ENCODE measurements around the gene CLPX. TPM values are rescaled to one million over a fixed set of nuclear protein-coding genes. Genes with fewer than 3 reads are reported as not detected.
A peak's percentile ranks its signal among the peaks of the same experiment; 100 is the strongest.
"Not testable (repeated sequence)": the region's sequence is repeated elsewhere in the genome, so short reads cannot be mapped to it uniquely, and the experiment has no call there.

Gene CLPX
- 53.5 and 59.2 TPM in 2 replicates for total RNA-seq

DNA sequence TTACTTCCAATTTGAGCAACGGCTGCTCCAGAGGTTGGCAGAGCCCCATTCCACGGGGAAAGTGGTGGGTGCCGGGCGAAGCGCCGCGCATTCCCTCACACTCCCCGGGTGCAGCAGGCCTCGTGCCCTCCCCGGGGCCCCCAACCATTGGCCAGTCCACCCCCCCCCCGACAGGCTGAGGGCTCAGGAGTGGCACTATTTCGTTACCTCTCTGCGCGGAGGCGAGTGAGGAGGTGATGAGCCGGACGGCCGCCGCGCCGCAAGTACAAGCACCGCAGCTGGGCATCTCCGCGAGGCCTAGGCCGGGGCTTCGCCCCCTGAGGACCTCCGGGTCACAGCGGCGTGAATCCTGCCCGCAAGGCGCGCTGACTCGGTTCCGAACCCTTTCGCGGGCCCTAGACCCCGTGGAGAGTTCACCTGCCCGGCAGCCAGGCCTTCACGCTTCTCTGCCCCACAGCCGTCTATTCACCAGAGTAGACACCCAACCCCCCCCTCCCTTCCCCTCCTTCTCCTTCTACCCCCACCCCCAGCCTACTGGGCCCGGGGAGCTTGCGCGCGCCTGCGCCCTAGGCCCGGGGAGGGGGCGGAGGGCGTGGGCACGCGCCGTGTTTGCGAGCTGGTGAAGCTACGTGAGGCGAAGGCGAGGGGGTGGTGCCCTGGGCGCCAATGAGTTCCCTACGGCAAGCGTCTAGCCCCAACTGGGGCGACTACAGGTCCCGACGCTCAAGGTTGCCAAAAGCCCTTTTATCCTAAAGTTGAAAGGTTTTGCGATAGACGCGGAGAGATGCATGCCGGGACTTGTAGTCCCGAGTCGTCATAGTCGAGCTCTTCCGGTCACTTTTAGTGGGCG is at the start of gene CLPX:
TSS of gene CLPX (minus strand) at position 475 of the 850 bp plus-strand sequence. CDS start at position 286, 189 bp downstream.
- Mint-ChIP-seq H3K27me3 (ENCODE audit: low read depth) (no peaks in the 10 kb centered on the region), H3K27ac (peak within 1 kb of the TSS; percentile 90), H3K4me3 (ENCODE audit: low read depth) (peak within 1 kb of the TSS; percentile 97), H3K36me3 (ENCODE audit: low read depth) (peaks cover 19% of the 10 kb centered on the region), H3K4me1 (ENCODE audit: low read depth) (peaks cover 27% of the 10 kb centered on the region), H3K9me3 (no peaks in the 10 kb centered on the region)
- intact Hi-C loops (cut with micrococcal nuclease): loop anchor here (1.0 to 5.0 kb wide), 4 partner anchors 52 to 483 kb away; partner anchors contain the start of genes PDCD7, RNU5A-1 and RNU5B-1
- peak; percentile 88 for DNase-seq (ENCODE audit: low spot score)

DNA sequence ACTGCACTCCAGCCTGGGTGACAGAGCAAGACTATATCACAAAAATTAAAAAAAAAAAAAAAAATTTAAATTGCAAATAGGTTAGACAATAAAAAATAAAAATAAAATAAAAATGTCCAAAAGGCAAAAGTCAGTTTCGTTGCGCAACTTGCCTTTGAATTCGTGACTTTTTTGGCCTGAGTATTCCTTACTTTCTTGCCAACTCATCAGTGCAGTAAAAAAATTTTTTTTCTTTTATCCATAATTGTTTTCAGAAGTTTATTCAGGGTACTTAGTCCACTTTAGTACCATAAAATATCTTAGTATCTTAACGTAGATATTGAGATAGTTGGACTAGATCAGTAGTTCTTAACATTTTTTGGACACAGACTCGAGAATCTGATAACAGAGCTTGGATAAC is 48.6 kb upstream of the CLPX start:
- Mint-ChIP-seq H3K4me1 (ENCODE audit: low read depth) (no peaks in the 10 kb centered on the region), H3K27me3 (ENCODE audit: low read depth) (no peaks in the 10 kb centered on the region), H3K27ac (no peak overlapping the region), H3K36me3 (ENCODE audit: low read depth) (no peaks in the 10 kb centered on the region), H3K9me3 (no peaks in the 10 kb centered on the region), H3K4me3 (ENCODE audit: low read depth) (no peak overlapping the region)
- intact Hi-C loops (cut with micrococcal nuclease): no loop called here
- no peak for DNase-seq (ENCODE audit: low spot score)

DNA sequence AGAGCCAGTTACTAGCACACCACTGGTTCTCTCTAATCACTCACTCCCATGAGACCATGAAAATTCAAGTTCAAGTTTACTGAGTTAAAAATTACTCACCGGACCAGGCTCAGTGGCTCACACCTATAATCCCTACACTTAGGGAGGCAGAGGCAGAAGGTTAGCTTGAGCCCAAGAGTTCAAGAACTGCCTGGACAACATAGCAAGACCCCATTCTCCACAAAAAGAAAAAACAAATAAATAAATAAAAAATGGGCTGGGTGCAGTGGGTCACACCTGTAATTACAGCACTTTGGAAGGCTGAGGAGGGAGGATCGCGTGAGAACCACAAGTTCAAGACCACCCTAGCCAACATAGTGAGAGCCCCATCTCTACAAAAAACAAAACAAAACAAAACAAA is 47.4 kb upstream of the CLPX start:
- Mint-ChIP-seq H3K36me3 (ENCODE audit: low read depth) (no peaks in the 10 kb centered on the region), H3K27ac (no peak overlapping the region), H3K4me1 (ENCODE audit: low read depth) (no peaks in the 10 kb centered on the region), H3K9me3 (no peaks in the 10 kb centered on the region), H3K4me3 (ENCODE audit: low read depth) (no peak overlapping the region), H3K27me3 (ENCODE audit: low read depth) (no peaks in the 10 kb centered on the region)
- intact Hi-C loops (cut with micrococcal nuclease): no loop called here
- no peak for DNase-seq (ENCODE audit: low spot score)

- no peak overlapping the region for H3K27ac Mint-ChIP-seq
- no peak for DNase-seq (ENCODE audit: low spot score)
- intact Hi-C loops (cut with micrococcal nuclease): no loop called here
- no peaks in the 10 kb centered on the region for H3K9me3 Mint-ChIP-seq
- no peaks in the 10 kb centered on the region for H3K36me3 Mint-ChIP-seq (ENCODE audit: low read depth)
- no peak overlapping the region for H3K4me3 Mint-ChIP-seq (ENCODE audit: low read depth)
- no peaks in the 10 kb centered on the region for H3K27me3 Mint-ChIP-seq (ENCODE audit: low read depth)
- H3K4me1 Mint-ChIP-seq (ENCODE audit: low read depth): no peaks in the 10 kb centered on the region
These were observed 46.2 kb upstream of the CLPX start for GRCh38 chr15:65231306-65231705.

DNA sequence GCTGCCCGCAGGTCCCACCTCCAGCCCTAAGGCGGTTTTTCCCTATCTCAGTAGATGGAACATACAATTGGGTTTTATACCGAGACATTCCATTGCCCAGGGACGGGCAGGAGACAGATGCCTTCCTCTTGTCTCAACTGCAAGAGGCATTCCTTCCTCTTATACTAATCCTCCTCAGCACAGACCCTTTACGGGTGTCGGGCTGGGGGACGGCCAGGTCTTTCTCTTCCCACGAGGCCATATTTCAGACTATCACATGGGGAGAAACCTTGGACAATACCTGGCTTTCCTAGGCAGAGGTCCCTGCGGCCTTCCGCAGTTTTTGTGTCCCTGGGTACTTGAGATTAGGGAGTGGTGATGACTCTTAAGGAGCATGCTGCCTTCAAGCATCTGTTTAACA is 41.8 kb upstream of the CLPX start:
- H3K4me1 Mint-ChIP-seq (ENCODE audit: low read depth); H3K9me3 Mint-ChIP-seq; DNase-seq (ENCODE audit: low spot score); H3K27ac Mint-ChIP-seq; H3K27me3 Mint-ChIP-seq (ENCODE audit: low read depth); intact Hi-C loops (cut with micrococcal nuclease); H3K4me3 Mint-ChIP-seq (ENCODE audit: low read depth); H3K36me3 Mint-ChIP-seq (ENCODE audit: low read depth): not testable (repeated sequence)

- peaks cover 3% of the 10 kb centered on the region for H3K27me3 Mint-ChIP-seq (ENCODE audit: low read depth)
- DNase-seq (ENCODE audit: low spot score): no peak
These were observed 41.1 kb upstream of the CLPX start for GRCh38 chr15:65226221-65226620.

GRCh38 chr15:65223996-65224395 is 38.9 kb upstream of the CLPX start:
- Mint-ChIP-seq H3K9me3 (no peaks in the 10 kb centered on the region), H3K36me3 (ENCODE audit: low read depth) (no peaks in the 10 kb centered on the region), H3K27ac (no peak overlapping the region), H3K4me3 (ENCODE audit: low read depth) (no peak overlapping the region), H3K4me1 (ENCODE audit: low read depth) (peaks cover 4% of the 10 kb centered on the region), H3K27me3 (ENCODE audit: low read depth) (peaks cover 3% of the 10 kb centered on the region)
- DNase-seq (ENCODE audit: low spot score): no peak
- intact Hi-C loops (cut with micrococcal nuclease): no loop called here

More at GRCh38 chr15:65226221-65226620, 41.1 kb upstream of the CLPX start:
- intact Hi-C loops (cut with micrococcal nuclease): no loop called here
- H3K9me3 Mint-ChIP-seq: no peaks in the 10 kb centered on the region
- H3K4me3 Mint-ChIP-seq (ENCODE audit: low read depth): no peak overlapping the region
- no peaks in the 10 kb centered on the region for H3K4me1 Mint-ChIP-seq (ENCODE audit: low read depth)
- H3K36me3 Mint-ChIP-seq (ENCODE audit: low read depth): no peaks in the 10 kb centered on the region
- H3K27ac Mint-ChIP-seq: no peak overlapping the region

GRCh38 chr15:65222891-65223290 is 37.7 kb upstream of the CLPX start:
- intact Hi-C loops (cut with micrococcal nuclease): no loop called here
- no peaks in the 10 kb centered on the region for H3K36me3 Mint-ChIP-seq (ENCODE audit: low read depth)
- no peak overlapping the region for H3K27ac Mint-ChIP-seq

DNA sequence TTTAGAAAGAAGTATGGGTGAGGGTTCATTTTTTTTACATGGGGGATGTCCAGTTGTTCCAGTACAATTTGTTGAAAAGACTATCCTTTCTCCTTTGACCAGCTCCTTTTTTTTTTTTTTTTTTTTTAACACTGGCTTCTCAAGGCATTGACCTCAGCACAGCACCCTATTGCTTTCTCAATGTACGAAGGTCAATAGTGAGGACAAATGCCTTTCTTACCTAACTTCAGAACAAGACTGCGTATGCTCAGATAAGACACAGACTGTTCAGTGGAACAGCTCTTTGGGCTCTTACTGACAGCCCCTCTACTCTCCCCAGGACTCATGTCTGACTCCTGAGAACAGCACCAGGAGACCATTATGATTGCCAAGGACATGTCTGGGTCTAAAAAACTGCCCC is 36.6 kb upstream of the CLPX start:
- Mint-ChIP-seq H3K27ac (no peak overlapping the region), H3K4me1 (ENCODE audit: low read depth) (peaks cover 9% of the 10 kb centered on the region)

More at GRCh38 chr15:65222891-65223290, 37.7 kb upstream of the CLPX start:
- DNase-seq (ENCODE audit: low spot score): no peak
- H3K9me3 Mint-ChIP-seq: no peaks in the 10 kb centered on the region
- H3K4me3 Mint-ChIP-seq (ENCODE audit: low read depth): no peak overlapping the region
- H3K4me1 Mint-ChIP-seq (ENCODE audit: low read depth): peaks cover 9% of the 10 kb centered on the region
- peaks cover 3% of the 10 kb centered on the region for H3K27me3 Mint-ChIP-seq (ENCODE audit: low read depth)

GRCh38 chr15:65219137-65219536 is 34.0 kb upstream of the CLPX start:
- intact Hi-C loops (cut with micrococcal nuclease): no loop called here
- no peaks in the 10 kb centered on the region for H3K36me3 Mint-ChIP-seq (ENCODE audit: low read depth)
- H3K27ac Mint-ChIP-seq: no peak overlapping the region
- peaks cover 2% of the 10 kb centered on the region for H3K27me3 Mint-ChIP-seq (ENCODE audit: low read depth)
- H3K9me3 Mint-ChIP-seq: no peaks in the 10 kb centered on the region
- H3K4me3 Mint-ChIP-seq (ENCODE audit: low read depth): no peak overlapping the region
- DNase-seq (ENCODE audit: low spot score): no peak
- H3K4me1 Mint-ChIP-seq (ENCODE audit: low read depth): peaks cover 9% of the 10 kb centered on the region

More for the DNA sequence above, 36.6 kb upstream of the CLPX start:
- H3K9me3 Mint-ChIP-seq: no peaks in the 10 kb centered on the region
- H3K27me3 Mint-ChIP-seq (ENCODE audit: low read depth): peaks cover 3% of the 10 kb centered on the region
- no peaks in the 10 kb centered on the region for H3K36me3 Mint-ChIP-seq (ENCODE audit: low read depth)
- intact Hi-C loops (cut with micrococcal nuclease): no loop called here
- H3K4me3 Mint-ChIP-seq (ENCODE audit: low read depth): no peak overlapping the region
- DNase-seq (ENCODE audit: low spot score): no peak

DNA sequence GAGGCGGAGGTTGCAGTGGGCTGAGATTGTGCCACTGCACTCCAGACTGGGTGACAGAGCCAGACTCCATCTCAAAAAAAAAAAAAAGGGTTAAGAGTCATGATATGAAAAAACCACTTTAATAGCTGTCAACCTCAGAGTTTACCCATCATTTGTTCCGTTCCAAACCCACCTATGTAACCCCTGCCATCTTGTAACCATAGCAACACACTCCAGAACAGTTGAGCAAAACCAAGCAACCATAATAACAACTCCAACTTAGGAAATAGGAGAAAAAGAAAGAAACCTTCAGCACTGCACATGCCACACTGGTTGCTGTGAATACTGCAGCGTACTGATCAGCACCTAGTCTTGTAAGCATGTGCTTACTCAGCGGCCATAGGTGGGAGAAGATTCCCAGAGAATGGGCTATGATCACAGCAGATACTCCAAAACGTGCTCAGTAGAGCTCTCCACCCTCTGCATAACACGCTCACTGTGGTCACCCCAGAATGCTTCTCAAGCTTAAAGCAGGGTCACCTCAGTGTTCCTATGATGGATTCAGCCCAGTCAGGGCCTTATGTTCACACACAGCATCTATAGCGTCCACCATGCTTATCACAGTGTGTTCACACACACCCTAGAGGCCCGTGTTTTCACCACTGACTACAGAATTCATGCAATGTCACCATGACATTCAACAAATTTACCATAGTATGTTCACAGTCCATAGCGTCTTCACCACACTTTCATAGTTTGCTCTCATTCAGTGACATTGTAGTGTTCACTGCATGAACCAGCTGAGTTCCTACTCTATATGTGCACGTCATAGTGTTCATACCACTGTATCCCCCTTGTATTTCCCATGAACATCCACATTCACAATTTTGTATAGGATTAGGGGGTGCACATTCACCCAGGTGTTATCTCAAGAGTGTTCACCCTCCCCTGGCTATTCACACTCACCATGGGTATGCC is 32.7 kb upstream of the CLPX start:
- H3K4me3 Mint-ChIP-seq (ENCODE audit: low read depth): no peak overlapping the region
- no peaks in the 10 kb centered on the region for H3K36me3 Mint-ChIP-seq (ENCODE audit: low read depth)
- DNase-seq (ENCODE audit: low spot score): no peak
- no peaks in the 10 kb centered on the region for H3K9me3 Mint-ChIP-seq
- H3K4me1 Mint-ChIP-seq (ENCODE audit: low read depth): peaks cover 9% of the 10 kb centered on the region
- no peak overlapping the region for H3K27ac Mint-ChIP-seq
- H3K27me3 Mint-ChIP-seq (ENCODE audit: low read depth): no peaks in the 10 kb centered on the region
- intact Hi-C loops (cut with micrococcal nuclease): no loop called here

- H3K36me3 Mint-ChIP-seq (ENCODE audit: low read depth): no peaks in the 10 kb centered on the region
- intact Hi-C loops (cut with micrococcal nuclease): no loop called here
- H3K4me1 Mint-ChIP-seq (ENCODE audit: low read depth): peaks cover 9% of the 10 kb centered on the region
- H3K4me3 Mint-ChIP-seq (ENCODE audit: low read depth): no peak overlapping the region
- no peaks in the 10 kb centered on the region for H3K27me3 Mint-ChIP-seq (ENCODE audit: low read depth)
- no peak for DNase-seq (ENCODE audit: low spot score)
- H3K27ac Mint-ChIP-seq: no peak overlapping the region
- H3K9me3 Mint-ChIP-seq: no peaks in the 10 kb centered on the region
These were observed 30.4 kb upstream of the CLPX start for GRCh38 chr15:65215496-65215895.

- intact Hi-C loops (cut with micrococcal nuclease): no loop called here
- Mint-ChIP-seq H3K36me3 (ENCODE audit: low read depth) (no peaks in the 10 kb centered on the region), H3K4me1 (ENCODE audit: low read depth) (peaks cover 4% of the 10 kb centered on the region), H3K9me3 (no peaks in the 10 kb centered on the region), H3K27ac (no peak overlapping the region), H3K27me3 (ENCODE audit: low read depth) (no peaks in the 10 kb centered on the region), H3K4me3 (ENCODE audit: low read depth) (no peak overlapping the region)
- no peak for DNase-seq (ENCODE audit: low spot score)
These were observed 28.9 kb upstream of the CLPX start for GRCh38 chr15:65214010-65214409.
